Uterus (tissue), 4 donors: ENCODE results near the gene SYNE1. TPM values are rescaled to one million over a fixed set of nuclear protein-coding genes. Genes with fewer than 3 reads are reported as not detected.

Experiments used
- DNase-seq, 2 donors: peaks; one replicate each; pipeline ENCODE4 v3.0.0-alpha.2; 2019 to 2020
- H3K27ac ChIP-seq, 2 donors: fragments of 200-600 bp; sonication (generic); 1 replicate in 1 of 2; 2 replicates in 1 of 2; pipeline ENCODE4 v1.5.1; 2016 to 2018
- H3K27me3 ChIP-seq, 2 donors: fragments of 200-600 bp; sonication (generic); one replicate each; pipeline ENCODE4 v1.5.1; 2018 to 2019; ENCODE audit warnings: control low read depth in 1 of 2
- H3K36me3 ChIP-seq, 2 donors: fragments of 200-600 bp; sonication (generic); one replicate each; pipeline ENCODE4 v1.5.1; 2019; ENCODE audit warnings: control low read depth in 1 of 2
- H3K4me1 ChIP-seq, 2 donors: fragments of 200-600 bp; sonication (generic); one replicate each; pipeline ENCODE4 v1.5.1; 2018 to 2019; ENCODE audit warnings: control low read depth in 1 of 2
- H3K4me3 ChIP-seq, 2 donors: fragments of 200-600 bp; sonication (generic); 1 replicate in 1 of 2; 2 replicates in 1 of 2; pipeline ENCODE4 v1.5.1; 2018 to 2019; ENCODE audit warnings: mild to moderate bottlenecking in 1 of 2
- H3K9me3 ChIP-seq, 2 donors: fragments of 200-600 bp; sonication (generic); one replicate each; pipeline ENCODE4 v1.5.1; 2019; ENCODE audit warnings: control low read depth in 1 of 2
- CTCF ChIP-seq, 4 experiments: fragments of 200-600 bp in 2 of 4; fragments of 450-650 bp in 2 of 4; sonication (generic) in 2 of 4; IDR thresholded peaks; one replicate each; pipeline ENCODE4 v1.5.1; 2016 to 2019; ENCODE audit warnings: antibody characterized with exemption in 4 of 4, mild to moderate bottlenecking in 2 of 4, moderate library complexity in 1 of 4
- POLR2A ChIP-seq, 2 donors: fragments of 450-650 bp; IDR thresholded peaks; one replicate each; pipeline ENCODE4 v1.6.1; 2016; ENCODE audit warnings: antibody characterized with exemption in 2 of 2, mild to moderate bottlenecking in 1 of 2, moderate library complexity in 1 of 2
- intact Hi-C: fragments of 100-400 bp; cut with DNase I; formaldehyde crosslinking; loops from one replicate; pipeline ENCODE4 v1.15.1; 2023; ENCODE audit warnings: low total_unique reads
- total RNA-seq, 4 donors: library from RNA; depleted of rRNA in 3 of 4; stranded (reverse); fragments of >200 nt in 3 of 4; gene quantifications; one replicate each; pipeline versions ENCODE4 v1.1.0 to v1.2.4, GENCODE V29; 2014 to 2023
- donor health status: DM: yes; HTN: yes; CAD: no.

Gene SYNE1
- total RNA-seq, 4 donors from 2014 or later: 134 to 339 (median 181) TPM

DNA sequence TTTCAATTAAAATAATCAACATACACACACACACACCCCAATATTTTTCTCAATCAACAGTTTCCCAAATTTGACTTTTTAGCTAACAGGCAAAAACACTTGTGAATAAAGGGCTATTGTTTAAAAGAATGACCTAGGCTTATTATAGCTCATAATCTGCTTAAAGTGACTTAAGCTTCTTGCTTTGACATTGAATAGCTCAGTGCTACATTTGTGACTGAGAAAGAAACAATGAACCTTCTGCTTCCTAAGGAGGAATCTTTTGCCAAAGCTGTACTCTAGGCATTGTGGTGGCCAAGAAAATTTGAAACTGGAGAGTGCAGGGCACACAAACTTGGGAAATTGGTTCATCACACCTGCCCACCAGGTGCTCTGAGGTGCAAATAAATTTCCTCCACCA lies 282.0 kb downstream of the SYNE1 start:
- Histone ChIP-seq H3K4me3 (no peak overlapping the region), H3K36me3 (no peaks in the 10 kb centered on the region), H3K4me1 (no peaks in the 10 kb centered on the region), H3K9me3 (no peaks in the 10 kb centered on the region), H3K27ac (no peak overlapping the region), H3K27me3 (no peaks in the 10 kb centered on the region)
- no peak for DNase-seq
- no peak for TF ChIP-seq CTCF (IDR thresholded peaks at IDR 0.05)
- no peak for TF ChIP-seq POLR2A (IDR thresholded peaks at IDR 0.05)
- intact Hi-C loops: no loop called here

GRCh38 chr6:152353440-152353839 lies 283.7 kb downstream of the SYNE1 start:
- H3K27me3 ChIP-seq: no peaks in the 10 kb centered on the region
- DNase-seq: no peak
- H3K36me3 ChIP-seq: no peaks in the 10 kb centered on the region
- H3K27ac ChIP-seq: no peak overlapping the region
- TF ChIP-seq CTCF (IDR thresholded peaks at IDR 0.05) (no peak), POLR2A (IDR thresholded peaks at IDR 0.05) (no peak)
- no peak overlapping the region for H3K4me3 ChIP-seq
- intact Hi-C loops: no loop called here
- no peaks in the 10 kb centered on the region for H3K4me1 ChIP-seq
- H3K9me3 ChIP-seq: no peaks in the 10 kb centered on the region

DNA sequence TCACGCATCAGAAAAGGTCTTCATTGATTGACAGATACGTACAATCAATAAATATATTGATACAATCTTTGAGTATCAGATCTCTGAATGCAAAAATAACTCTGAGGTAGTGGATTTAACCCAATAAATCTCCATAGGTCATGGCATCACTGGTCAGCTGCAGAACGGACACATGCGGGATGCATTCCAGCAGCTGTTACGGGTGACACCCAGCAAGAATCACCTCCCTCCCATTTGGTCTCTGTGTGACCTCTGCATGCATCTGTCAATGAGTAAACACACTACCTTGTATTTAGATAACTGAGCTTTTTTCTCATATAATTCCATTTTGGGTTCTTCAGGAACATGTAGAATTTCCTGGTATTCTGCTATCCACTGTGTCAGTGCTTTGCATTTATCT lies 285.4 kb downstream of the SYNE1 start:
- no peak overlapping the region for H3K27ac ChIP-seq
- H3K4me3 ChIP-seq: no peak overlapping the region
- TF ChIP-seq POLR2A (IDR thresholded peaks at IDR 0.05): no peak
- TF ChIP-seq CTCF (IDR thresholded peaks at IDR 0.05): no peak
- intact Hi-C loops: no loop called here
- H3K4me1 ChIP-seq: no peaks in the 10 kb centered on the region
- no peaks in the 10 kb centered on the region for H3K36me3 ChIP-seq
- no peaks in the 10 kb centered on the region for H3K9me3 ChIP-seq
- no peaks in the 10 kb centered on the region for H3K27me3 ChIP-seq
- no peak for DNase-seq

DNA sequence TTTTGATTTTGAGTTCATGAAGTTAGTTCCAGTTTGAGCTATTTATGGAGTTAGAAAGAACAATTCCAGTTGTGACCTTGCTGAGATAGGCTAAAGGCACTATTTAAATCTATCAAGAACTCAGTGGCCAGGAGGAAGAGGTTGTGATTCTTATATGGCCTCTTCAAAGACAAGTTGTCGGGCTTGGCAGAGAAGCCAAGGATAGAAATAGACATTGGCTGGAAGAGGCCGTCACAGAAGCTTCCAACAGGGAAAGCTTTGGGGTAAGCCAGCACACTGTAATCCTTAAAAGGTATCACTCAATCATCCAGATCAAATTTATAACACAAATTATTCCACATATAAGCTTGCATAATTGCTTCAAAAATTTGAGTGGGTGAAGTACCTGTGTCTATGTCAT lies 286.1 kb downstream of the SYNE1 start:
- Histone ChIP-seq H3K9me3 (no peaks in the 10 kb centered on the region), H3K36me3 (no peaks in the 10 kb centered on the region), H3K4me1 (no peaks in the 10 kb centered on the region), H3K27me3 (no peaks in the 10 kb centered on the region), H3K27ac (no peak overlapping the region), H3K4me3 (no peak overlapping the region)
- TF ChIP-seq POLR2A (IDR thresholded peaks at IDR 0.05) (no peak), CTCF (IDR thresholded peaks at IDR 0.05) (no peak)
- DNase-seq: no peak
- intact Hi-C loops: no loop called here

- intact Hi-C loops: no loop called here
- TF ChIP-seq POLR2A (IDR thresholded peaks at IDR 0.05): no peak
- no peak for TF ChIP-seq CTCF (IDR thresholded peaks at IDR 0.05)
- peaks cover 0 to 2% of the 10 kb centered on the region in 2 donors for H3K36me3 ChIP-seq
- no peaks in the 10 kb centered on the region for H3K27me3 ChIP-seq
- no peak overlapping the region for H3K4me3 ChIP-seq
- H3K9me3 ChIP-seq: no peaks in the 10 kb centered on the region
- no peaks in the 10 kb centered on the region for H3K4me1 ChIP-seq
- H3K27ac ChIP-seq: no peak overlapping the region
- no peak for DNase-seq
Observed at GRCh38 chr6:152348116-152348515, 289.0 kb downstream of the SYNE1 start.
